ENCODE measurements around the gene YPEL2.

Gene YPEL2

GRCh38 chr17:59330053-59330942 is 1.2 kb upstream of the YPEL2 start:
- no peak for DNase-seq (ENCODE audit: low spot score)

- peak; percentile 81 for DNase-seq (ENCODE audit: low spot score)
Measured at GRCh38 chr17:59331929-59332748, 684 bp downstream of the YPEL2 start.

GRCh38 chr17:59332749-59333377 is 1.4 kb downstream of the YPEL2 start:
- DNase-seq (ENCODE audit: low spot score), result peak; percentile 50

GRCh38 chr17:59333836-59334235 is 2.4 kb downstream of the YPEL2 start:
- no peak for DNase-seq (ENCODE audit: low spot score)

GRCh38 chr17:59335685-59336084 is 4.2 kb downstream of the YPEL2 start:
- no peak for DNase-seq (ENCODE audit: low spot score)

GRCh38 chr17:59337741-59338299 is 6.4 kb downstream of the YPEL2 start:
- DNase-seq (ENCODE audit: low spot score), result no peak

- DNase-seq (ENCODE audit: low spot score), result no peak
Measured at GRCh38 chr17:59338498-59338897, 7.0 kb downstream of the YPEL2 start.

GRCh38 chr17:59341922-59342321 is 10.5 kb downstream of the YPEL2 start:
- no peak for DNase-seq (ENCODE audit: low spot score)

- DNase-seq (ENCODE audit: low spot score), result no peak
Measured at GRCh38 chr17:59342681-59343131, 11.3 kb downstream of the YPEL2 start.

GRCh38 chr17:59345476-59345875 is 14.0 kb downstream of the YPEL2 start:
- no peak for DNase-seq (ENCODE audit: low spot score)

GRCh38 chr17:59346341-59346740 is 14.9 kb downstream of the YPEL2 start:
- no peak for DNase-seq (ENCODE audit: low spot score)

- no peak for DNase-seq (ENCODE audit: low spot score)
Measured at GRCh38 chr17:59346876-59347407, 15.5 kb downstream of the YPEL2 start.

- no peak for DNase-seq (ENCODE audit: low spot score)
Measured at GRCh38 chr17:59347975-59348391, 16.5 kb downstream of the YPEL2 start.

- DNase-seq (ENCODE audit: low spot score), result no peak
Measured at GRCh38 chr17:59349178-59349577, 17.7 kb downstream of the YPEL2 start.

GRCh38 chr17:59353106-59353854 is 21.8 kb downstream of the YPEL2 start:
- no peak for DNase-seq (ENCODE audit: low spot score)

- peak; percentile 74 for DNase-seq (ENCODE audit: low spot score)
Measured at GRCh38 chr17:59353936-59354755, 22.7 kb downstream of the YPEL2 start.

- DNase-seq (ENCODE audit: low spot score), result no peak
Measured at GRCh38 chr17:59355030-59355701, 23.7 kb downstream of the YPEL2 start.

GRCh38 chr17:59355702-59356325 is 24.4 kb downstream of the YPEL2 start:
- DNase-seq (ENCODE audit: low spot score), result no peak

- DNase-seq (ENCODE audit: low spot score), result no peak
Measured at GRCh38 chr17:59356543-59357218, 25.2 kb downstream of the YPEL2 start.

Data from D341Med (cell line).